ENCODE measurements around the gene STK11. TPM values are rescaled to one million over a fixed set of nuclear protein-coding genes. Genes with fewer than 3 reads are reported as not detected.
"Not testable (repeated sequence)": the region's sequence is repeated elsewhere in the genome, so short reads cannot be mapped to it uniquely, and the experiment has no call there.

Gene STK11
- total RNA-seq, 3 donors from 2014 or later (not counting 1 experiment from before 2014, with no cell fraction given) = 51.5 to 61.1 (median 54.0) TPM

GRCh38 chr19:1182727-1183126, 22.9 kb upstream of the STK11 start:
- TF ChIP-seq, protein P1, sequence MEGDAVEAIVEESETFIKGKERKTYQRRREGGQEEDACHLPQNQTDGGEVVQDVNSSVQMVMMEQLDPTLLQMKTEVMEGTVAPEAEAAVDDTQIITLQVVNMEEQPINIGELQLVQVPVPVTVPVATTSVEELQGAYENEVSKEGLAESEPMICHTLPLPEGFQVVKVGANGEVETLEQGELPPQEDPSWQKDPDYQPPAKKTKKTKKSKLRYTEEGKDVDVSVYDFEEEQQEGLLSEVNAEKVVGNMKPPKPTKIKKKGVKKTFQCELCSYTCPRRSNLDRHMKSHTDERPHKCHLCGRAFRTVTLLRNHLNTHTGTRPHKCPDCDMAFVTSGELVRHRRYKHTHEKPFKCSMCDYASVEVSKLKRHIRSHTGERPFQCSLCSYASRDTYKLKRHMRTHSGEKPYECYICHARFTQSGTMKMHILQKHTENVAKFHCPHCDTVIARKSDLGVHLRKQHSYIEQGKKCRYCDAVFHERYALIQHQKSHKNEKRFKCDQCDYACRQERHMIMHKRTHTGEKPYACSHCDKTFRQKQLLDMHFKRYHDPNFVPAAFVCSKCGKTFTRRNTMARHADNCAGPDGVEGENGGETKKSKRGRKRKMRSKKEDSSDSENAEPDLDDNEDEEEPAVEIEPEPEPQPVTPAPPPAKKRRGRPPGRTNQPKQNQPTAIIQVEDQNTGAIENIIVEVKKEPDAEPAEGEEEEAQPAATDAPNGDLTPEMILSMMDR (IDR thresholded peaks at IDR 0.05) = no peak
- DNase-seq (no peak), ATAC-seq (no peak)
- H3K36me3 Mint-ChIP-seq = no peaks in the 10 kb centered on the region
- H3K4me3 Mint-ChIP-seq = no peak overlapping the region
- H3K27ac ChIP-seq (ENCODE audit: low read length) = no peak overlapping the region
- peaks cover 8 to 12% of the 10 kb centered on the region in 2 donors for H3K27me3 Mint-ChIP-seq (ENCODE audit: low read depth in 2 of 2)
- H3K4me1 ChIP-seq (ENCODE audit: control insufficient read depth, insufficient read depth, low read length) = peaks cover 9% of the 10 kb centered on the region
- H3K27me3 ChIP-seq (ENCODE audit: control insufficient read depth, insufficient read depth, low read length) = no peaks in the 10 kb centered on the region
- no peaks in the 10 kb centered on the region for H3K9me3 Mint-ChIP-seq
- H3K27ac Mint-ChIP-seq = no peak overlapping the region
- H3K4me3 ChIP-seq (ENCODE audit: low read length) = no peak overlapping the region
- H3K36me3 ChIP-seq (ENCODE audit: control insufficient read depth, insufficient read depth, low read length) = no peaks in the 10 kb centered on the region
- no peaks in the 10 kb centered on the region for H3K9me3 ChIP-seq (ENCODE audit: control insufficient read depth, insufficient read depth, low read length)
- WGBS (ENCODE audit: insufficient coverage) = 94% methylated on average over 11 of the region's 11 CpGs
- H3K4me1 Mint-ChIP-seq = peaks cover 0 to 19% of the 10 kb centered on the region in 2 donors
- intact Hi-C loops (cut with micrococcal nuclease) = no loop called here

GRCh38 chr19:1183543-1184172, 21.9 kb upstream of the STK11 start:
- DNase-seq (no peak), ATAC-seq (no peak)
- Histone ChIP-seq H3K9me3 (ENCODE audit: control insufficient read depth, insufficient read depth, low read length) (no peaks in the 10 kb centered on the region), H3K27ac (ENCODE audit: low read length) (no peak overlapping the region), H3K27me3 (ENCODE audit: control insufficient read depth, insufficient read depth, low read length) (no peaks in the 10 kb centered on the region), H3K36me3 (ENCODE audit: control insufficient read depth, insufficient read depth, low read length) (no peaks in the 10 kb centered on the region), H3K4me3 (ENCODE audit: low read length) (no peak overlapping the region), H3K4me1 (ENCODE audit: control insufficient read depth, insufficient read depth, low read length) (peaks cover 7% of the 10 kb centered on the region)
- Mint-ChIP-seq H3K9me3 (no peaks in the 10 kb centered on the region), H3K4me1 (peaks cover 0 to 18% of the 10 kb centered on the region in 2 donors), H3K36me3 (no peaks in the 10 kb centered on the region), H3K4me3 (no peak overlapping the region), H3K27me3 (ENCODE audit: low read depth in 2 of 2) (peaks cover 8 to 12% of the 10 kb centered on the region in 2 donors), H3K27ac (no peak overlapping the region)
- TF ChIP-seq, protein P1 (IDR thresholded peaks at IDR 0.05) = no peak
- 70% methylated on average over 19 of the region's 19 CpGs for WGBS (ENCODE audit: insufficient coverage)
- intact Hi-C loops (cut with micrococcal nuclease) = no loop called here

DNA sequence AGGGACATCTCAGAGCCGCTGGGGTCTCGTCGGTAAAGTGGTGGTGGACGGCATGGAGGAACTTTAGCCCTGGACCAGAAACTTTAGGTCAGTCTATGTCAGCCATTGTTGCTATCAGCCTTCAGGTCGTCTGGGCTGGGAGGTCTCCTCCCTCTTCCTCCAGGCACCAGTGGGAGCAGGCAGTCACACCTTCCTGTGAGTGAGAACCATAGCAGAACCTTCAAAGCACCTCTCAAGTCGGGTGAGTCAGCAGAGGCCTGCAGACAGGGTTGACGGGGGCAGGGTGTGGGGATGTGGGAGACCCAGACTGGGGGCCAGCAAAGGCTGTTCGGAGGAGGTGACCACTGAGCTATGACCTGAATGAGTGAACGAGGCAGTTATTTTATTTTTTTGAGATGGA, 16.2 kb upstream of the STK11 start:
- Histone ChIP-seq H3K36me3 (ENCODE audit: control insufficient read depth, insufficient read depth, low read length) (no peaks in the 10 kb centered on the region), H3K27me3 (ENCODE audit: control insufficient read depth, insufficient read depth, low read length) (no peaks in the 10 kb centered on the region), H3K9me3 (ENCODE audit: control insufficient read depth, insufficient read depth, low read length) (no peaks in the 10 kb centered on the region), H3K4me3 (ENCODE audit: low read length) (no peak overlapping the region), H3K27ac (ENCODE audit: low read length) (no peak overlapping the region), H3K4me1 (ENCODE audit: control insufficient read depth, insufficient read depth, low read length) (peaks cover 41% of the 10 kb centered on the region)
- intact Hi-C loops (cut with micrococcal nuclease) = no loop called here
- DNase-seq (peak; percentile 66 to 71), ATAC-seq (peak; percentile 84 to 94 (median 89))
- H3K36me3 Mint-ChIP-seq = no peaks in the 10 kb centered on the region
- no peaks in the 10 kb centered on the region for H3K27me3 Mint-ChIP-seq (ENCODE audit: low read depth in 2 of 2)
- peaks cover 12 to 25% of the 10 kb centered on the region in 2 donors for H3K4me1 Mint-ChIP-seq
- peak overlapping the region; percentile 35 for H3K4me3 Mint-ChIP-seq
- WGBS (ENCODE audit: insufficient coverage) = 50% methylated on average over 9 of the region's 9 CpGs
- TF ChIP-seq, protein P1 (IDR thresholded peaks at IDR 0.05) = no peak
- no peaks in the 10 kb centered on the region for H3K9me3 Mint-ChIP-seq
- peak overlapping the region; percentile 66 to 88 for H3K27ac Mint-ChIP-seq

DNA sequence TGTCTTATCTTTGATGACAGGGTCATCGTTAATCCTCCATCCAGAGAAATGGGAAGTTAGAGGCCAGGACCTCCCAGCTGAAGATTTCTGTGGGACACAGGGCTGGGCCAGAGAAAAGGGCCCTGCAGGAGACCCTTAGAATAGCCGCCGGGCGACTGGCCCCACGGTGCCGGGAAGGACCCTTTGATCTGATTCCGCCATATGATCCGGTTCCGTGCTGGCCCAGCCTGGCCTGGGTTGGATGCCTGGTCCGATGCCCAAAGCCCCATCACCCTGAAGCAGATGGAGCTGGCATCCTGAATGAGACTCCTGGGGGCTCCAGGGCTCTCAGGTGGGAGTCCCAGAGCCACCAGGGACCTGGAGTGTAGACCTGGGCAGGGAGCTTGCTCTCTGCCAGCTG, 6.0 kb upstream of the STK11 start:
- Mint-ChIP-seq H3K4me3 (no peak overlapping the region), H3K27me3 (ENCODE audit: low read depth in 2 of 2) (no peaks in the 10 kb centered on the region), H3K9me3 (no peaks in the 10 kb centered on the region), H3K4me1 (peaks cover 0 to 7% of the 10 kb centered on the region in 2 donors), H3K36me3 (no peaks in the 10 kb centered on the region), H3K27ac (no peak overlapping the region)
- no peaks in the 10 kb centered on the region for H3K36me3 ChIP-seq (ENCODE audit: control insufficient read depth, insufficient read depth, low read length)
- no peak for DNase-seq
- 97% methylated on average over 10 of the region's 10 CpGs for WGBS (ENCODE audit: insufficient coverage)
- H3K27me3 ChIP-seq (ENCODE audit: control insufficient read depth, insufficient read depth, low read length) = no peaks in the 10 kb centered on the region
- ATAC-seq = no peak
- TF ChIP-seq, protein P1 (IDR thresholded peaks at IDR 0.05) = no peak
- no peak overlapping the region for H3K4me3 ChIP-seq (ENCODE audit: low read length)
- peaks cover 8% of the 10 kb centered on the region for H3K4me1 ChIP-seq (ENCODE audit: control insufficient read depth, insufficient read depth, low read length)
- intact Hi-C loops (cut with micrococcal nuclease) = no loop called here
- no peaks in the 10 kb centered on the region for H3K9me3 ChIP-seq (ENCODE audit: control insufficient read depth, insufficient read depth, low read length)
- H3K27ac ChIP-seq (ENCODE audit: low read length) = no peak overlapping the region

GRCh38 chr19:1200614-1201013, 5.0 kb upstream of the STK11 start:
- 93% methylated on average over 3 of the region's 4 CpGs for WGBS (ENCODE audit: insufficient coverage)
- H3K27ac Mint-ChIP-seq; DNase-seq; H3K4me3 Mint-ChIP-seq; H3K9me3 Mint-ChIP-seq; H3K4me3 ChIP-seq (ENCODE audit: low read length); H3K27me3 Mint-ChIP-seq (ENCODE audit: low read depth in 2 of 2); H3K36me3 ChIP-seq (ENCODE audit: control insufficient read depth, insufficient read depth, low read length); H3K27ac ChIP-seq (ENCODE audit: low read length); H3K27me3 ChIP-seq (ENCODE audit: control insufficient read depth, insufficient read depth, low read length); intact Hi-C loops (cut with micrococcal nuclease); ATAC-seq; H3K4me1 Mint-ChIP-seq; H3K36me3 Mint-ChIP-seq; H3K9me3 ChIP-seq (ENCODE audit: control insufficient read depth, insufficient read depth, low read length): not testable (repeated sequence)
- H3K4me1 ChIP-seq (ENCODE audit: control insufficient read depth, insufficient read depth, low read length) = peaks cover 13% of the 10 kb centered on the region
